WTC11 (cell line): ENCODE data around the gene TEAD1. TPM values are rescaled to one million over a fixed set of nuclear protein-coding genes. Genes with fewer than 3 reads are reported as not detected.

ENCODE experiments used
- ATAC-seq: fragments of 200-7000 bp; cut with Tn5 transposase; 2 replicates; pipeline ENCODE4 v1.10.0; 2021; ENCODE audit warnings: mild to moderate bottlenecking, moderate library complexity
- CTCF ChIA-PET: fragments of 300-600 bp; sonication (Branson Sonifier 250); formaldehyde crosslinking; loops from one replicate; lab custom pipeline; 2021; ENCODE audit warnings: antibody characterized with exemption; lab: Charles Lee
- POLR2A ChIA-PET: fragments of 350-600 bp; sonication (Branson Sonifier 250); formaldehyde crosslinking; loops from one replicate; lab custom pipeline; 2021; ENCODE audit warnings: antibody characterized with exemption; lab: Charles Lee
- DNase-seq: peaks from one replicate; pipeline ENCODE4 v3.0.0; 2021; ENCODE audit warnings: low spot score
- H3K27ac Mint-ChIP-seq: 2 replicates; pipeline ENCODE4 v1.8.0; 2021; ENCODE audit warnings: mixed read lengths
- H3K27me3 Mint-ChIP-seq: 2 replicates; pipeline ENCODE4 v1.8.0; 2021; ENCODE audit warnings: low read depth, mild to moderate bottlenecking, moderate library complexity, mixed read lengths
- H3K36me3 Mint-ChIP-seq: 2 replicates; pipeline ENCODE4 v1.8.0; 2021; ENCODE audit warnings: mixed read lengths
- H3K4me1 Mint-ChIP-seq: 2 replicates; pipeline ENCODE4 v1.8.0; 2022; ENCODE audit warnings: mixed read lengths
- H3K4me3 Mint-ChIP-seq: 2 replicates; pipeline ENCODE4 v1.8.0; 2021; ENCODE audit warnings: mild to moderate bottlenecking, moderate library complexity, mixed read lengths
- H3K9me3 Mint-ChIP-seq: 2 replicates; pipeline ENCODE4 v1.8.0; 2021; ENCODE audit warnings: mixed read lengths
- AFF4 ChIP-seq: sonication (generic); formaldehyde crosslinking; IDR thresholded peaks from 2 replicates; pipeline ENCODE4 v1.8.1; 2023; ENCODE audit warnings: mild to moderate bottlenecking, missing genetic modification reagents, borderline replicate concordance
- ATF6 ChIP-seq: sonication (generic); formaldehyde crosslinking; IDR thresholded peaks from 2 replicates; pipeline ENCODE4 v1.8.1; 2023; ENCODE audit warnings: mild to moderate bottlenecking, missing genetic modification reagents
- CBFB ChIP-seq: sonication (generic); formaldehyde crosslinking; IDR thresholded peaks from 2 replicates; pipeline ENCODE4 v1.8.1; 2022; ENCODE audit warnings: mild to moderate bottlenecking, low read depth, missing genetic modification reagents
- ELF4 ChIP-seq: sonication (generic); formaldehyde crosslinking; IDR thresholded peaks from 2 replicates; pipeline ENCODE4 v1.8.1; 2022; ENCODE audit warnings: low read depth, mild to moderate bottlenecking, moderate library complexity, missing genetic modification reagents
- FOXK1 ChIP-seq: sonication (generic); formaldehyde crosslinking; IDR thresholded peaks from 2 replicates; pipeline ENCODE4 v1.8.0; 2022; ENCODE audit warnings: mild to moderate bottlenecking, moderate library complexity, missing genetic modification reagents
- GRHL2 ChIP-seq: fragments of 250-450 bp; sonication (Bioruptor Pico); IDR thresholded peaks from 2 replicates; pipeline ENCODE4 v1.8.0; 2022; ENCODE audit warnings: mild to moderate bottlenecking, moderate library complexity; ENCODE audit not compliant: insufficient replicate concordance, severe bottlenecking
- IRF2 ChIP-seq: sonication (generic); formaldehyde crosslinking; IDR thresholded peaks from 2 replicates; pipeline ENCODE4 v1.8.0; 2022; ENCODE audit warnings: low read depth, missing genetic modification reagents, borderline replicate concordance
- JUN ChIP-seq: sonication (generic); formaldehyde crosslinking; IDR thresholded peaks from 2 replicates; pipeline ENCODE4 v1.8.0; 2023; ENCODE audit warnings: mild to moderate bottlenecking, missing genetic modification reagents
- RORB ChIP-seq: fragments of 250-450 bp; sonication (Bioruptor Pico); IDR thresholded peaks from 2 replicates; pipeline ENCODE4 v1.9.0; 2021; ENCODE audit warnings: mild to moderate bottlenecking
- SMAD4 ChIP-seq: sonication (generic); formaldehyde crosslinking; IDR thresholded peaks from 2 replicates; pipeline ENCODE4 v1.8.0; 2022; ENCODE audit warnings: mild to moderate bottlenecking, missing genetic modification reagents
- SP1 ChIP-seq: sonication (generic); formaldehyde crosslinking; conservative IDR thresholded peaks from 2 replicates; pipeline ENCODE4 v1.8.1; 2022; ENCODE audit warnings: missing genetic modification reagents
- STAT6 ChIP-seq: sonication (generic); formaldehyde crosslinking; conservative IDR thresholded peaks from 2 replicates; pipeline ENCODE4 v1.8.1; 2023; ENCODE audit warnings: mild to moderate bottlenecking, low read depth, missing genetic modification reagents, moderate library complexity
- TCF7 ChIP-seq: sonication (generic); formaldehyde crosslinking; IDR thresholded peaks from 2 replicates; pipeline ENCODE4 v1.8.0; 2022; ENCODE audit warnings: mild to moderate bottlenecking, low read depth, missing genetic modification reagents, moderate library complexity
- USF1 ChIP-seq: sonication (generic); formaldehyde crosslinking; IDR thresholded peaks from 2 replicates; pipeline ENCODE4 v1.8.0; 2022; ENCODE audit warnings: mild to moderate bottlenecking, missing genetic modification reagents
- ZNF219 ChIP-seq: sonication (generic); formaldehyde crosslinking; IDR thresholded peaks from 2 replicates; pipeline ENCODE4 v1.8.0; 2023; ENCODE audit warnings: missing genetic modification reagents, mild to moderate bottlenecking, borderline replicate concordance
- ZNF232 ChIP-seq: sonication (generic); formaldehyde crosslinking; IDR thresholded peaks from 2 replicates; pipeline ENCODE4 v1.8.0; 2022; ENCODE audit warnings: mild to moderate bottlenecking, missing genetic modification reagents
- ZNF425 ChIP-seq: fragments of 250-450 bp; sonication (Bioruptor Pico); conservative IDR thresholded peaks from 2 replicates; pipeline ENCODE4 v1.9.0; 2021; ENCODE audit warnings: mild to moderate bottlenecking
- total RNA-seq: library from RNA; stranded (reverse); gene quantifications from 3 replicates; pipeline ENCODE4 v1.2.3, GENCODE V29; 2021

Gene TEAD1
- total RNA-seq, 1 experiment from 2014 or later: 79.9 TPM

GRCh38 chr11:12629601-12630313 is 44.5 kb upstream of the TEAD1 start:
- no peak for ATAC-seq
- Mint-ChIP-seq H3K4me1 (no peaks in the 10 kb centered on the region), H3K4me3 (no peak overlapping the region), H3K27me3 (no peaks in the 10 kb centered on the region), H3K9me3 (peaks cover 4% of the 10 kb centered on the region; the same call in 1 of the 2 replicates), H3K27ac (no peak overlapping the region), H3K36me3 (no peaks in the 10 kb centered on the region)
- no peak for DNase-seq
- ChIA-PET POLR2A (no interaction called here), CTCF (no interaction called here)
- no peak for TF ChIP-seq ELF4 (CRISPR knock-in tag)
- no peak for TF ChIP-seq SMAD4 (CRISPR knock-in tag)
- TF ChIP-seq TCF7 (CRISPR knock-in tag): no peak
- no peak for TF ChIP-seq ZNF425 (CRISPR knock-in tag)
- TF ChIP-seq USF1 (CRISPR knock-in tag): no peak
- no peak for TF ChIP-seq GRHL2 (CRISPR knock-in tag)
- no peak for TF ChIP-seq STAT6 (CRISPR knock-in tag)
- TF ChIP-seq AFF4 (CRISPR knock-in tag): no peak
- TF ChIP-seq ZNF219 (CRISPR knock-in tag): no peak
- TF ChIP-seq RORB (CRISPR knock-in tag): no peak
- TF ChIP-seq FOXK1 (CRISPR knock-in tag): no peak
- TF ChIP-seq IRF2 (CRISPR knock-in tag): no peak
- TF ChIP-seq SP1 (CRISPR knock-in tag): no peak
- TF ChIP-seq JUN (CRISPR knock-in tag): no peak
- no peak for TF ChIP-seq ZNF232 (CRISPR knock-in tag)
- TF ChIP-seq CBFB (CRISPR knock-in tag): no peak
- no peak for TF ChIP-seq ATF6 (CRISPR knock-in tag)
